Upper lobe of right lung (tissue), 1 donor: ENCODE measurements around the gene HBA1. TPM values are rescaled to one million over a fixed set of nuclear protein-coding genes. Genes with fewer than 3 reads are reported as not detected.

ENCODE experiments used
- ATAC-seq: fragments of 200-7000 bp; cut with Tn5 transposase; one replicate; pipeline ENCODE4 v1.9.1; 2020; ENCODE audit warnings: mild to moderate bottlenecking, moderate library complexity
- DNase-seq: peaks from one replicate; pipeline ENCODE4 v3.0.0-alpha.2; 2020
- H3K27ac ChIP-seq: fragments of 200-600 bp; one replicate; pipeline ENCODE4 v1.8.0; 2022
- H3K27me3 ChIP-seq: fragments of 200-600 bp; one replicate; pipeline ENCODE4 v1.8.0; 2022; ENCODE audit warnings: mild to moderate bottlenecking
- H3K36me3 ChIP-seq: fragments of 200-600 bp; one replicate; pipeline ENCODE4 v1.8.0; 2022
- H3K4me1 ChIP-seq: fragments of 200-600 bp; one replicate; pipeline ENCODE4 v1.8.0; 2022
- H3K4me3 ChIP-seq: fragments of 200-600 bp; one replicate; pipeline ENCODE4 v1.8.0; 2022; ENCODE audit warnings: mild to moderate bottlenecking
- H3K9me3 ChIP-seq: fragments of 200-600 bp; one replicate; pipeline ENCODE4 v1.8.0; 2022
- CTCF ChIP-seq: fragments of 200-600 bp; IDR thresholded peaks from one replicate; pipeline ENCODE4 v1.8.0; 2022; ENCODE audit warnings: antibody characterized with exemption
- intact Hi-C: fragments of 100-400 bp; cut with DNase I; formaldehyde crosslinking; loops from one replicate; pipeline ENCODE4 v1.11.0; 2022
- total RNA-seq: library from RNA; stranded (reverse); fragmentation: NEBNext Ultra II Directional; extraction: Animal tissue kit (Norgen Biotek cat#: 25700); gene quantifications from one replicate; pipeline ENCODE4 v1.2.1, GENCODE V29; 2021
- donor health status: DM: no; HTN: yes; CAD: no; lungs with severe emphysema.

The HBA1 gene
- total RNA-seq, 1 donor from 2014 or later = 241 TPM

DNA sequence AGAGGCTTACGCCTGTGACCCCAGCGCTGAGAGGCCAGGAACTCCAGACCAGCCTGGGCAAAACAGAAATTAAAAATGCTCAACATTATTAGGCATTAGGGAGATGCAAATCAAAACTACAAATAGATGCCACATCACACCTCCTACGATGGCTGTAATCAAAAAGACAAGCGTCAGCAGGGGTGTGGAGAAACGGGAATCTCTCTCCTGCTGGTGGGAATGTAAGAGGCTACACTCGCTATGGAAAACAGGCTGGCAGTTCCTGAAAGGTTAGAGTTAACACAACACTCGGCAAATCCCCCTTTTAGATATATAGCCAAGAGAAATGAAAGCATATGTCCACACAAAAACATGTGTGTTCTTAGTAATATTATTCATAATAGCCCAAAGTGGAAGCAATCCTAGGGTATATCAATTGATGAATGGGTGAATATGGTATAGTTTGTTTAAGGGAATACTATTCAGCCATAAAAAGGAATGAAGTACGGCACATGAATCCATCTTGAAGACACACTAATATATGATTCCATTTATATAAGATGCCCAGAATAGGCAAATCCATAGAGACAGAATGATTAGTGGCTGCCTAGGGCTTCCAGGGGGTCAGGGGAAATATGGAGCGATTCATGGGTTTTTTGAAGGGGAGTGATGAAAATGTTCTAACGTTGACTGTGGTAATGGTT lies 36.2 kb upstream of the HBA1 start:
- DNase-seq (no peak), ATAC-seq (no peak)
- no peak overlapping the region for H3K4me3 ChIP-seq
- H3K27me3 ChIP-seq = no peaks in the 10 kb centered on the region
- intact Hi-C loops = no loop called here
- H3K4me1 ChIP-seq = no peaks in the 10 kb centered on the region
- no peaks in the 10 kb centered on the region for H3K9me3 ChIP-seq
- TF ChIP-seq CTCF = no peak
- no peaks in the 10 kb centered on the region for H3K36me3 ChIP-seq
- H3K27ac ChIP-seq = no peak overlapping the region

DNA sequence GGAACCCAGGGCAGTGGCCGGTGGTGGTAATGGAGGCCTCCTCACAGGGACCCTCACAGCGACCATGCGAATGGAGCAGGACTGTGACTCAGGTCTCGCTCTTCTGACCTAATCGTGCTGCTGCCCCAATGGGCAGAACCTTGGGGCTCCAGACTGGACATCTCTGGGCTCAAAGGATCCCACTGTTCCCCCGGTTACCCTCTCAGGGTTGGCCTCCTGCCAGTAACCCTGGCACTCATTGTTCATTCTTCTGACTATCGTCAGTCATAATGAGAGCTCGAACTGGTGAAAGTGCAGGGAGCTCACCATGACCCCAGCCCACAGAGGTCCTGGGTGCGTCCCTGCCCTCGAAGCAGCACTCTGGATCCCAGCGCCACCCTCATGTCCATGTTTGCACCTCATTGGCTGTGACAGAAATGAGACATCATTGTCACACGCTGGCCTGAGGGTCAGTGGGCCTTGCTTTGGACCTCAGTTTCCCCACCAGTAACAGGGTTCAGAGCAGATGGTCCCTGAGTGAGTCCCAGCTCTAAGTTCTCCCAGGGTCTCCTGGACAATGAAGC lies 34.0 kb upstream of the HBA1 start:
- no peak overlapping the region for H3K27ac ChIP-seq
- H3K36me3 ChIP-seq = no peaks in the 10 kb centered on the region
- H3K4me1 ChIP-seq = no peaks in the 10 kb centered on the region
- no peaks in the 10 kb centered on the region for H3K27me3 ChIP-seq
- no peak for TF ChIP-seq CTCF
- ATAC-seq = no peak
- no peak for DNase-seq
- no peak overlapping the region for H3K4me3 ChIP-seq
- H3K9me3 ChIP-seq = no peaks in the 10 kb centered on the region
- intact Hi-C loops = no loop called here

- Histone ChIP-seq H3K4me1 (no peaks in the 10 kb centered on the region), H3K9me3 (no peaks in the 10 kb centered on the region), H3K27me3 (no peaks in the 10 kb centered on the region), H3K36me3 (no peaks in the 10 kb centered on the region), H3K27ac (no peak overlapping the region), H3K4me3 (no peak overlapping the region)
- no peak for ATAC-seq
- intact Hi-C loops = no loop called here
- TF ChIP-seq CTCF = no peak
- no peak for DNase-seq
Measured at GRCh38 chr16:143047-143446, 33.4 kb upstream of the HBA1 start.

DNA sequence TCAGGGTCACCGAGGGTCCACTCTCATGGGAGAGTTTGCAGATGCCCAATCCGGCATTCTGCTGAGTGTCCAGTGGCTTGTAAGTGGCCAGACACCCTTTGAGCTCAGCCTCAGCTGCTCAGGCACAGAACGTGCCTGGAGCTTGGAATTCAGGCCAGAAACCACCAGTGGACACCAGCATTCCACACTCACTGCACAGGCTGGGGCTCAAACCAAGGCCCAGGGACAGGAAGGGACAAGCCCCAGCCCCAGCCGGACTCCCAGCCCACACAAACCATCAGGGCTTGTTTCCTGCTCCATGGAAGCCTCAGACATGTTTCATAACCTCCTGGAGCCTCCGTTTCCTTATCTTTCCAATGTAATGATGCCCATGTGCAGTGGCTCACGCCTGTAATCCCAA lies 33.0 kb upstream of the HBA1 start:
- Histone ChIP-seq H3K27me3 (no peaks in the 10 kb centered on the region), H3K27ac (no peak overlapping the region), H3K4me1 (no peaks in the 10 kb centered on the region), H3K9me3 (no peaks in the 10 kb centered on the region), H3K4me3 (no peak overlapping the region), H3K36me3 (no peaks in the 10 kb centered on the region)
- intact Hi-C loops = no loop called here
- TF ChIP-seq CTCF = no peak
- no peak for DNase-seq
- ATAC-seq = no peak

DNA sequence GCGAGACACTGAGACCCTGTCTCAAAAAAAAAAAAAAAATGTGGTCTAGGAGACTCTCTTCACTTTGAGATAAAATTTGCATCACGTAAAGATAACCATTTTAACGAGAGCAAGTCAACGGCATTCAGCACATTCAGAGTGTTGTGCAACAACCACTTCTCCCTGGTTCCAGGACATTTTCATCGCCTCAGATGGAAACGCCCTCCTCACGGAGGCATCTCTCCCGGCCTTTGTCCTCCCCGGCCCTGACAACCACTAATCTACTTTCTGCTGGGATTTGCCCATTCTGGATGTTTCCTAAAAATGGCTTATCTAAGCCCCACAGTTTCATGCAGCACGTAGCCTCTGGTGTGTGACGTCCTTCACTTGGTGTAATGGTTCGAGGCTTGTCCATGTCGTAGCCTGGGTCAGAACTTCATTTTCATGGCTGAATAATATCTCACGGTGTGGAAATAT lies 31.7 kb upstream of the HBA1 start:
- intact Hi-C loops = no loop called here
- H3K9me3 ChIP-seq = no peaks in the 10 kb centered on the region
- no peak for TF ChIP-seq CTCF
- no peaks in the 10 kb centered on the region for H3K36me3 ChIP-seq
- H3K27me3 ChIP-seq = no peaks in the 10 kb centered on the region
- no peaks in the 10 kb centered on the region for H3K4me1 ChIP-seq
- H3K27ac ChIP-seq = no peak overlapping the region
- ATAC-seq (no peak), DNase-seq (no peak)
- H3K4me3 ChIP-seq = no peak overlapping the region
